SK-N-SH treated with all-trans-retinoic acid at 6 μM for 48 hours (cell line): ENCODE results near the gene GPATCH2L.

Experiments
- CREB5 ChIP-seq: fragments of 250-450 bp; sonication (Bioruptor Pico); IDR thresholded peaks from 2 replicates; pipeline ENCODE4 v1.5.1; 2020; ENCODE audit warnings: low read depth, mild to moderate bottlenecking, moderate library complexity
- CSDC2 ChIP-seq: fragments of 250-450 bp; sonication (Bioruptor Pico); IDR thresholded peaks from 2 replicates; pipeline ENCODE4 v1.5.0; 2020; ENCODE audit warnings: mild to moderate bottlenecking, moderate library complexity
- PATZ1 ChIP-seq: fragments of 250-450 bp; sonication (Bioruptor Pico); IDR thresholded peaks from 2 replicates; pipeline ENCODE4 v1.8.0; 2020; ENCODE audit warnings: mild to moderate bottlenecking, moderate library complexity, borderline replicate concordance
- POU6F1 ChIP-seq: fragments of 250-450 bp; sonication (Bioruptor Pico); IDR thresholded peaks from 2 replicates; pipeline ENCODE4 v1.8.0; 2021; ENCODE audit warnings: low read depth, mild to moderate bottlenecking, moderate library complexity, borderline replicate concordance
- PPARA ChIP-seq: fragments of 250-450 bp; sonication (Bioruptor Pico); IDR thresholded peaks from 2 replicates; pipeline ENCODE4 v1.5.0; 2020; ENCODE audit warnings: mild to moderate bottlenecking, borderline replicate concordance
- SNAI2 ChIP-seq: fragments of 250-450 bp; sonication (Bioruptor Pico); IDR thresholded peaks from 2 replicates; pipeline ENCODE4 v1.5.0; 2020; ENCODE audit warnings: mild to moderate bottlenecking, moderate library complexity
- TCF4 ChIP-seq: fragments of 250-450 bp; sonication (Bioruptor Pico); IDR thresholded peaks from 2 replicates; pipeline ENCODE4 v1.8.0; 2021; ENCODE audit warnings: mild to moderate bottlenecking, moderate library complexity, borderline replicate concordance
- ZC3H10 ChIP-seq: fragments of 250-450 bp; sonication (Bioruptor Pico); IDR thresholded peaks from 2 replicates; pipeline ENCODE4 v1.5.1; 2021; ENCODE audit warnings: mild to moderate bottlenecking, moderate library complexity
- ZFP3 ChIP-seq: fragments of 250-450 bp; sonication (Bioruptor Pico); IDR thresholded peaks from 2 replicates; pipeline ENCODE4 v1.5.0; 2020; ENCODE audit warnings: mild to moderate bottlenecking, moderate library complexity
- ZFP30 ChIP-seq: fragments of 450-650 bp; formaldehyde crosslinking; IDR thresholded peaks from 2 replicates; pipeline ENCODE4 v1.5.0; 2022; ENCODE audit warnings: mild to moderate bottlenecking, moderate library complexity
- ZNF8 ChIP-seq: fragments of 450-650 bp; formaldehyde crosslinking; IDR thresholded peaks from 2 replicates; pipeline ENCODE4 v1.5.0; 2020; ENCODE audit warnings: mild to moderate bottlenecking, moderate library complexity

- TF ChIP-seq CREB5 (CRISPR knock-in tag): no peak
- no peak for TF ChIP-seq ZNF8 (CRISPR knock-in tag)
- no peak for TF ChIP-seq ZFP30 (CRISPR knock-in tag)
- TF ChIP-seq TCF4 (CRISPR knock-in tag): no peak
- TF ChIP-seq PATZ1: no peak
- TF ChIP-seq SNAI2 (CRISPR knock-in tag): no peak
- no peak for TF ChIP-seq ZFP3 (CRISPR knock-in tag)
- TF ChIP-seq PPARA (CRISPR knock-in tag): no peak
- TF ChIP-seq ZC3H10 (CRISPR knock-in tag): no peak
- no peak for TF ChIP-seq CSDC2 (CRISPR knock-in tag)
- TF ChIP-seq POU6F1 (CRISPR knock-in tag): no peak
Measured at GRCh38 chr14:76236172-76237130, 84.7 kb downstream of the GPATCH2L start.
